OCI-LY3 (cell line): ENCODE measurements around the gene FOCAD.

ENCODE experiments used
- H2AFZ ChIP-seq: fragments of 200-600, 300-600 bp; shearing (Covaris generic); 2 replicates; pipeline ENCODE4 v1.6.0; 2014; ENCODE audit warnings: antibody characterized with exemption, low read depth, low read length
- H3K27ac ChIP-seq: fragments of 200-600, 300-600 bp; sonication (generic); 2 replicates; pipeline ENCODE4 v1.5.1; 2014; ENCODE audit warnings: mild to moderate bottlenecking, low read length, moderate library complexity, mixed read lengths
- H3K27me3 ChIP-seq: fragments of 200-600, 300-600 bp; sonication (generic); 2 replicates; pipeline ENCODE4 v1.6.1; 2014; ENCODE audit warnings: low read depth, low read length, mixed read lengths
- H3K36me3 ChIP-seq: fragments of 200-600, 300-600 bp; sonication (generic); replicated peaks from 2 replicates; pipeline ENCODE3; 2014; ENCODE audit warnings: low read depth, low read length, mixed read lengths
- H3K4me1 ChIP-seq: fragments of 300-600, 200-600 bp; sonication (generic); 2 replicates; pipeline ENCODE4 v1.6.1; 2014; ENCODE audit warnings: low read length, mixed read lengths
- H3K4me2 ChIP-seq: fragments of 200-600, 300-600 bp; sonication (generic); 2 replicates; pipeline ENCODE4 v1.6.1; 2014; ENCODE audit warnings: low read length, mixed read lengths
- H3K4me3 ChIP-seq: fragments of 300-600, 200-600 bp; sonication (generic); 2 replicates; pipeline ENCODE4 v1.5.1; 2014; ENCODE audit warnings: antibody characterized with exemption, mild to moderate bottlenecking, low read length, moderate library complexity
- H3K79me2 ChIP-seq: fragments of 300-600, 200-600 bp; shearing (Covaris generic); 2 replicates; pipeline ENCODE4 v1.6.1; 2014; ENCODE audit warnings: mild to moderate bottlenecking, low read length, mixed read lengths
- H3K9ac ChIP-seq: fragments of 300-600, 200-600 bp; shearing (Covaris generic); 2 replicates; pipeline ENCODE4 v1.6.0; 2014; ENCODE audit warnings: mild to moderate bottlenecking, low read length, moderate library complexity
- H3K9me3 ChIP-seq: fragments of 200-600, 300-600 bp; shearing (Covaris generic); 2 replicates; pipeline ENCODE4 v1.6.1; 2014; ENCODE audit warnings: low read length, mixed read lengths; ENCODE audit not compliant: insufficient read depth
- H4K20me1 ChIP-seq: fragments of 200-600, 300-600 bp; sonication (generic); 2 replicates; pipeline ENCODE4 v1.6.1; 2016; ENCODE audit warnings: low read length, mixed read lengths; ENCODE audit not compliant: insufficient read depth
- EZH2phosphoT487 ChIP-seq: fragments of 200-600 bp; shearing (Covaris generic); IDR thresholded peaks from 2 replicates; pipeline ENCODE4 v1.6.1; 2018; ENCODE audit warnings: antibody characterized with exemption, mixed run types, low read depth
- TF ChIP-seq, protein P1 (sequence below): fragments of 200-600, 300-600 bp; sonication (generic); IDR thresholded peaks from 2 replicates; pipeline ENCODE4 v1.5.1; 2014; ENCODE audit warnings: antibody characterized with exemption, low read length, low read depth

Gene FOCAD

GRCh38 chr9:20906326-20906725 is 222.3 kb downstream of the FOCAD start:
- H3K27me3 ChIP-seq = no peaks in the 10 kb centered on the region
- H3K9ac ChIP-seq = no peak overlapping the region
- H4K20me1 ChIP-seq = no peaks in the 10 kb centered on the region
- H2AFZ ChIP-seq = no peak overlapping the region
- H3K9me3 ChIP-seq = no peaks in the 10 kb centered on the region
- H3K4me2 ChIP-seq = no peak overlapping the region
- H3K79me2 ChIP-seq = no peaks in the 10 kb centered on the region
- H3K4me1 ChIP-seq = no peaks in the 10 kb centered on the region
- H3K4me3 ChIP-seq = no peak overlapping the region
- no peak overlapping the region for H3K27ac ChIP-seq
- no peaks in the 10 kb centered on the region for H3K36me3 ChIP-seq
- no peak for TF ChIP-seq EZH2phosphoT487
- TF ChIP-seq, protein P1, sequence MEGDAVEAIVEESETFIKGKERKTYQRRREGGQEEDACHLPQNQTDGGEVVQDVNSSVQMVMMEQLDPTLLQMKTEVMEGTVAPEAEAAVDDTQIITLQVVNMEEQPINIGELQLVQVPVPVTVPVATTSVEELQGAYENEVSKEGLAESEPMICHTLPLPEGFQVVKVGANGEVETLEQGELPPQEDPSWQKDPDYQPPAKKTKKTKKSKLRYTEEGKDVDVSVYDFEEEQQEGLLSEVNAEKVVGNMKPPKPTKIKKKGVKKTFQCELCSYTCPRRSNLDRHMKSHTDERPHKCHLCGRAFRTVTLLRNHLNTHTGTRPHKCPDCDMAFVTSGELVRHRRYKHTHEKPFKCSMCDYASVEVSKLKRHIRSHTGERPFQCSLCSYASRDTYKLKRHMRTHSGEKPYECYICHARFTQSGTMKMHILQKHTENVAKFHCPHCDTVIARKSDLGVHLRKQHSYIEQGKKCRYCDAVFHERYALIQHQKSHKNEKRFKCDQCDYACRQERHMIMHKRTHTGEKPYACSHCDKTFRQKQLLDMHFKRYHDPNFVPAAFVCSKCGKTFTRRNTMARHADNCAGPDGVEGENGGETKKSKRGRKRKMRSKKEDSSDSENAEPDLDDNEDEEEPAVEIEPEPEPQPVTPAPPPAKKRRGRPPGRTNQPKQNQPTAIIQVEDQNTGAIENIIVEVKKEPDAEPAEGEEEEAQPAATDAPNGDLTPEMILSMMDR = no peak

DNA sequence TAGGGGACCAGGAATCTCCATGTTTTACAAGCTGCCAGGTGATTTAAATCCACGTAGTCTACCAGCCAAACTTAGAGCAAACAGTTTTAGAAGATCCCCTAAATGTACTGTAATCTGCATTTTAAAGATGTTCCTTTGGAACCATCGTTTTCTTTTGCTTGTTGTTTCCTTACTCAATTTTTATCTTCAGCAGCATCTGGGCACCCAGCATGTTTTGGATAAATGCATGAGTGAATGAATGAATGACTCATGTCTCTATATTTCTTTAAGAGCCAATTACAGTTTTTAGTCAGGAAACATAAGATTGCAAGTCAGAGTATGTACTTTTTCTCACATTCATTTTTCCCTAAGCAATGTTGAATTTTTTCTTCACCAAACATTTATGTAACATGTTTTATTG is 224.4 kb downstream of the FOCAD start:
- Histone ChIP-seq H3K4me2 (no peak overlapping the region), H2AFZ (no peak overlapping the region)

DNA sequence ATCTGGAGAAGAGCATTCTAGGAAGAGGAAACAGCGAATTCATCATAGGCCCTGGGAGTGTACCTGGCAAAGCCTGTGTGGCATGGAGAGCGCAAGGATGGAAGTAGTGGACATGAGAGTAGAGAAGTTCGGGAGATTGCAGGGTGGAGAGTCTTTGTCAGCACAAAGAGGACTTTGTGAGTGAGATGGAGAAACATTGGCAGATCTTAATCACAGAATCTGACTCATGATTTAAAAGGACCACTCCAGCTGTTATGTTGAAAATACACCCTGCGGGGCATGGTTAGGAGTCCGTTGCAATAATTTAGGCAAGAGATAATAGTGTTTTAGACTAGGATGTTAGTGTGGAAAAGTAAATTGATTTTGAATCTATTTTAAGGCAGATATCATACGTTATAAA is 230.5 kb downstream of the FOCAD start:
- H3K9me3 ChIP-seq = no peaks in the 10 kb centered on the region
- H4K20me1 ChIP-seq = no peaks in the 10 kb centered on the region
- no peak overlapping the region for H3K4me3 ChIP-seq
- no peaks in the 10 kb centered on the region for H3K79me2 ChIP-seq
- H3K4me2 ChIP-seq = no peak overlapping the region
- H3K4me1 ChIP-seq = no peaks in the 10 kb centered on the region
- H3K27me3 ChIP-seq = no peaks in the 10 kb centered on the region
- no peak overlapping the region for H3K9ac ChIP-seq
- H2AFZ ChIP-seq = no peak overlapping the region
- no peak overlapping the region for H3K27ac ChIP-seq
- no peaks in the 10 kb centered on the region for H3K36me3 ChIP-seq
- TF ChIP-seq EZH2phosphoT487 = no peak
- TF ChIP-seq, protein P1 = no peak

More for the DNA sequence above, 224.4 kb downstream of the FOCAD start:
- TF ChIP-seq EZH2phosphoT487 = no peak
- TF ChIP-seq, protein P1 = no peak
- Histone ChIP-seq H3K27me3 (no peaks in the 10 kb centered on the region), H3K9me3 (no peaks in the 10 kb centered on the region), H3K4me3 (no peak overlapping the region), H3K27ac (no peak overlapping the region), H4K20me1 (no peaks in the 10 kb centered on the region), H3K79me2 (no peaks in the 10 kb centered on the region), H3K9ac (no peak overlapping the region), H3K36me3 (no peaks in the 10 kb centered on the region), H3K4me1 (no peaks in the 10 kb centered on the region)

- no peaks in the 10 kb centered on the region for H3K36me3 ChIP-seq
- H3K27ac ChIP-seq = no peak overlapping the region
- no peaks in the 10 kb centered on the region for H3K9me3 ChIP-seq
- no peaks in the 10 kb centered on the region for H4K20me1 ChIP-seq
- no peaks in the 10 kb centered on the region for H3K79me2 ChIP-seq
- H3K4me1 ChIP-seq = no peaks in the 10 kb centered on the region
- TF ChIP-seq EZH2phosphoT487 = no peak
- TF ChIP-seq, protein P1 = no peak
- H3K27me3 ChIP-seq = no peaks in the 10 kb centered on the region
- no peak overlapping the region for H3K9ac ChIP-seq
- H2AFZ ChIP-seq = no peak overlapping the region
- no peak overlapping the region for H3K4me2 ChIP-seq
- no peak overlapping the region for H3K4me3 ChIP-seq
Observed at GRCh38 chr9:20921362-20921761, 237.3 kb downstream of the FOCAD start.
